Esophagus muscularis mucosa (tissue), 4 donors: Measurements from ENCODE around the gene S100Z.

Experiments used
- CTCF ChIP-seq, 3 experiments: fragments of 200-600 bp in 2 of 3; fragments of 450-650 bp in 1 of 3; sonication (generic) in 2 of 3; IDR thresholded peaks; one replicate each; pipeline ENCODE4 v1.5.1; 2017 to 2019; ENCODE audit warnings: antibody characterized with exemption in 3 of 3, mild to moderate bottlenecking in 2 of 3, moderate library complexity in 1 of 3
- EP300 ChIP-seq: sonication (generic); formaldehyde crosslinking; IDR thresholded peaks from one replicate; pipeline ENCODE4 v1.6.1; 2017; ENCODE audit warnings: antibody characterized with exemption
- POLR2AphosphoS5 ChIP-seq, 2 donors: sonication (generic); formaldehyde crosslinking; IDR thresholded peaks; one replicate each; pipeline ENCODE4 v1.6.1; 2017; ENCODE audit warnings: antibody characterized with exemption in 2 of 2

GRCh38 chr5:76838481-76839261 is 11.1 kb upstream of the S100Z start:
- TF ChIP-seq CTCF (IDR thresholded peaks at IDR 0.05) (no peak), POLR2AphosphoS5 (IDR thresholded peaks at IDR 0.05) (no peak), EP300 (no peak)
